Dermis lymphatic vessel endothelial cell (primary cell): ENCODE results near the gene PYM1. TPM values are rescaled to one million over a fixed set of nuclear protein-coding genes. Genes with fewer than 3 reads are reported as not detected.

Experiments used
- total RNA-seq: library from RNA; depleted of rRNA; stranded (reverse); fragments of >200 nt; gene quantifications from 2 replicates; pipeline ENCODE4 v1.2.1, GENCODE V29; 2014

The PYM1 gene
- total RNA-seq: 26.8 and 30.8 TPM in 2 replicates

GRCh38 chr12:55927588-55928502 is at the start of gene PYM1:
PYM1 (minus strand) TSS chr12:55927894; CDS start chr12:55927761, 133 bp downstream.

GRCh38 chr12:55973599-55974307 is 46.1 kb upstream of the PYM1 start, which contains the start of gene RAB5B:
RAB5B (plus strand) TSS chr12:55974078; CDS start chr12:55986961, 12,883 bp downstream.

DNA sequence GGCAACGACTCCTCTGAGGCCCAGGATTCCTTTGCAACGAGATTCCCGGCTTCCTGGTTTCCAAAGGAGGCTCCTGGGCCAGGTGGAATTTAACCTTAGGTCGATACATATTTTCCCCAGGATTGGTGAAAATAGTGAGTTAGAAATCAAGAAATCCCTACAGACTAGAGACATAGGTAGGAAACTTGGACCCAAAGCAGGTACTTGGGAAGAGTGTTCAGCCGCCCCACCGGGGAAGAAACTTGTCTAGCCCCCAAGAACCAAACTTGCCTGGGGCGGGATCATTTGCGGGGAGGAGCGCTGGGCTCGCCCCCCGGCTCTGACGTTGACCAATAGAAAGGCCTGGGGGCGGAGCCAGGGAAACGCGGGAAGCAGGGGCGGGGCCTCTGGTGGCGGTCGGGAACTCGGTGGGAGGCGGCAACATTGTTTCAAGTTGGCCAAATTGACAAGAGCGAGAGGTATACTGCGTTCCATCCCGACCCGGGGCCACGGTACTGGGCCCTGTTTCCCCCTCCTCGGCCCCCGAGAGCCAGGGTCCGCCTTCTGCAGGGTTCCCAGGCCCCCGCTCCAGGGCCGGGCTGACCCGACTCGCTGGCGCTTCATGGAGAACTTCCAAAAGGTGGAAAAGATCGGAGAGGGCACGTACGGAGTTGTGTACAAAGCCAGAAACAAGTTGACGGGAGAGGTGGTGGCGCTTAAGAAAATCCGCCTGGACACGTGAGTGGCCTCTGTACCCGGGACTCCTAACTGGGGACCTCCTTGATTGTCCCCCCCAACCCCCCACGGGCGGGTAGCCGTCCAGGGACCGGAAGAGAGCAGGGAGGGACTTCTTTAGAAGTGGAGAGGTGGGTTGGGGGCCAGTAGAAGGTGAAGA is 39.0 kb upstream of the PYM1 start, which contains the start of gene CDK2:
TSS of gene CDK2 (plus strand) at position 423 of the 874 bp plus-strand sequence. CDS start at position 602, 179 bp downstream.

GRCh38 chr12:55965941-55966407 is 38.3 kb upstream of the PYM1 start, which contains the start of gene PMEL:
PMEL (minus strand) TSS chr12:55966042; CDS start chr12:55966011, 31 bp downstream.

GRCh38 chr12:55930771-55931316 is 3.1 kb upstream of the PYM1 start, which contains the start of gene DGKA:
DGKA (plus strand) TSS chr12:55931162; CDS start chr12:55936504, 5,342 bp downstream.

Other genes with a start within 250 kb of the PYM1 start
- gene ITGA7, start 220.0 kb downstream of the PYM1 start, total RNA-seq: 0.22 TPM in 1 of 2 replicates, not detected in the other
- gene BLOC1S1, start 211.8 kb downstream of the PYM1 start, total RNA-seq: 54.9 and 58.2 TPM in 2 replicates
- gene RDH5, start 207.5 kb downstream of the PYM1 start, total RNA-seq: 0.65 and 0.95 TPM in 2 replicates
- 1,376 and 1,784 TPM in 2 replicates for gene CD63, start 198.9 kb downstream of the PYM1 start, total RNA-seq
- gene GDF11, start 184.8 kb downstream of the PYM1 start, total RNA-seq: 1.4 and 1.5 TPM in 2 replicates
- 72.7 and 116 TPM in 2 replicates for gene SARNP, start 110.2 kb downstream of the PYM1 start, total RNA-seq
- gene ORMDL2, start 109.9 kb downstream of the PYM1 start, total RNA-seq: 21.7 and 28.8 TPM in 2 replicates
- 49.2 and 50.7 TPM in 2 replicates for gene DNAJC14, start 98.3 kb downstream of the PYM1 start, total RNA-seq
- 0.09 and 0.43 TPM in 2 replicates for gene MMP19, start 85.0 kb downstream of the PYM1 start, total RNA-seq
- 16.5 and 23.8 TPM in 2 replicates for gene DGKA, start 3.3 kb upstream of the PYM1 start, total RNA-seq
- gene PMEL, start 38.1 kb upstream of the PYM1 start, total RNA-seq: 0.60 and 0.76 TPM in 2 replicates
- gene CDK2, start 38.9 kb upstream of the PYM1 start, total RNA-seq: 13.7 and 17.3 TPM in 2 replicates
- 42.5 and 47.5 TPM in 2 replicates for gene RAB5B, start 46.2 kb upstream of the PYM1 start, total RNA-seq
- 9.2 and 9.4 TPM in 2 replicates for gene SUOX, start 69.4 kb upstream of the PYM1 start, total RNA-seq
- 0.22 and 0.43 TPM in 2 replicates for gene IKZF4, start 93.1 kb upstream of the PYM1 start, total RNA-seq
- gene RPS26, start 114.0 kb upstream of the PYM1 start, total RNA-seq: 108 and 138 TPM in 2 replicates
- 0.17 and 0.33 TPM in 2 replicates for gene ERBB3, start 152.3 kb upstream of the PYM1 start, total RNA-seq
- gene PA2G4, start 176.7 kb upstream of the PYM1 start, total RNA-seq: 89.3 and 132 TPM in 2 replicates
- gene RPL41, start 188.7 kb upstream of the PYM1 start, total RNA-seq: 2,570 and 2,853 TPM in 2 replicates
- 5.1 and 6.6 TPM in 2 replicates for gene ZC3H10, start 190.4 kb upstream of the PYM1 start, total RNA-seq
- gene ESYT1, start 200.4 kb upstream of the PYM1 start, total RNA-seq: 275 and 388 TPM in 2 replicates
- gene MYL6B, start 224.7 kb upstream of the PYM1 start, total RNA-seq: 70.9 and 81.7 TPM in 2 replicates
- 2,087 and 3,488 TPM in 2 replicates for gene MYL6, start 230.5 kb upstream of the PYM1 start, total RNA-seq